ENCODE results near the gene TBR1.

- TF ChIP-seq POLR2A (IDR thresholded peaks at IDR 0.05), result no peak
- TF ChIP-seq CTCF (IDR thresholded peaks at IDR 0.05), result no peak
Observed at GRCh38 chr2:161419638-161420190, 3.6 kb downstream of the TBR1 start.
